GM13977 (cell line): ENCODE measurements around the gene SHB.

Experiments
- DNase-seq: peaks from one replicate; pipeline ENCODE4 v3.0.0; 2012; ENCODE audit warnings: low spot score
- in situ Hi-C: fragments of 300-500 bp; cut with MboI; formaldehyde crosslinking; loops from one replicate; pipeline ENCODE4 v1.12.0; 2022; ENCODE audit warnings: low sequenced_read_pairs, low pct_unique_long_range_greater_than_20kb, mixed read lengths, inconsistent platforms; ENCODE audit not compliant: unreplicated experiment
- TF ChIP-seq, protein P1 (sequence below): IDR thresholded peaks from 2 replicates; pipeline ENCODE4 v1.5.1; 2012; ENCODE audit warnings: mild to moderate bottlenecking, control low read depth; ENCODE audit not compliant: insufficient read depth; ENCODE audit errors: extremely low read depth, missing control alignments

SHB gene

DNA sequence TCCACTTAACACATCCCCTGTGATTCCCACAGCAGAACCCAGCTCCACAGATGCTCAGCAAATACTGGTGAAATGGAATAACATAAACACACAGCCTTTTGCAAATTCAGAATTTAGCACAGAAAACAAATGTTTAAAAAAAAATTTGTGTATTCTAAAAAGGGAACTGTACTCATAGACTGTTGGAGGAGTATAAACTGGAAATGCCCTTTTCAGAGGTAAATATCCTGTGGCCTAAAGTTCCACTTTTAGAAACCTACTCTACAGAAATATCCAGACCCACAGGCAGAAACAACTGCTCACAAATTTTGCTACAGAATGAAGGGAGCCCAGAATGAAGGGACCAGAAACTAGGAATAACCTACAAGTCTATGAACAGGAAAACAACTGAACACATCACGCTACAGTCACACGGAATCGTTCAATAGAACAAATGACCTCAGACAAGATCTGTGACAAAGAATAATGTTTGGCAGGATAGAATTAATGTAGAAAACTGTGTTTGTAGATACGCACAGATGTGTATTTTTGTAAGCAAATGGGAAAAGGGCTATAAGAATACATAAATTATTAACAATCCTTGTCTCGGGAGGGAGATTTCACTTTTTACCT is 78.5 kb downstream of the SHB start:
- in situ Hi-C loops, result no loop called here
- DNase-seq, result no peak

DNA sequence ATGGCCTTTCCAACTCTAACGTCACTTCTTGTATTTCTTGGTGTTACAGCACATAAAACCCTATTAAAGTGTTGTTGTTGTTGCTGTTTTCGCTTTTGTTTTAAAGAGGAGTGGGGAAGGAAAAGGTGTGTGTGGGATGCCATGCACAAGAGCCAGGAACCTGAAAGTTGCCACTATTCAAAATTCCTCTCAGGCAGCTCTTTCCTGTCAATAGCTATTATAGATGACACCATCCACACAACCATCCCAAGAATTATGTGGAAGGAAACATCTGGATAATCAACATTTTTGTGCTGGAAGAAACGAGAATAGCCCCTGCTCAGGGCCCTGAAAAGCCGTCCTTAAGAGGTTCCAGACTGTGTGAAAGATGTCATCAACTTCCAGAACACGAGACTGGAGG is 79.3 kb downstream of the SHB start:
- in situ Hi-C loops, result no loop called here
- TF ChIP-seq, protein P1, sequence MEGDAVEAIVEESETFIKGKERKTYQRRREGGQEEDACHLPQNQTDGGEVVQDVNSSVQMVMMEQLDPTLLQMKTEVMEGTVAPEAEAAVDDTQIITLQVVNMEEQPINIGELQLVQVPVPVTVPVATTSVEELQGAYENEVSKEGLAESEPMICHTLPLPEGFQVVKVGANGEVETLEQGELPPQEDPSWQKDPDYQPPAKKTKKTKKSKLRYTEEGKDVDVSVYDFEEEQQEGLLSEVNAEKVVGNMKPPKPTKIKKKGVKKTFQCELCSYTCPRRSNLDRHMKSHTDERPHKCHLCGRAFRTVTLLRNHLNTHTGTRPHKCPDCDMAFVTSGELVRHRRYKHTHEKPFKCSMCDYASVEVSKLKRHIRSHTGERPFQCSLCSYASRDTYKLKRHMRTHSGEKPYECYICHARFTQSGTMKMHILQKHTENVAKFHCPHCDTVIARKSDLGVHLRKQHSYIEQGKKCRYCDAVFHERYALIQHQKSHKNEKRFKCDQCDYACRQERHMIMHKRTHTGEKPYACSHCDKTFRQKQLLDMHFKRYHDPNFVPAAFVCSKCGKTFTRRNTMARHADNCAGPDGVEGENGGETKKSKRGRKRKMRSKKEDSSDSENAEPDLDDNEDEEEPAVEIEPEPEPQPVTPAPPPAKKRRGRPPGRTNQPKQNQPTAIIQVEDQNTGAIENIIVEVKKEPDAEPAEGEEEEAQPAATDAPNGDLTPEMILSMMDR, result no peak
- DNase-seq, result no peak

More for the DNA sequence above, 78.5 kb downstream of the SHB start:
- TF ChIP-seq, protein P1, result no peak

DNA sequence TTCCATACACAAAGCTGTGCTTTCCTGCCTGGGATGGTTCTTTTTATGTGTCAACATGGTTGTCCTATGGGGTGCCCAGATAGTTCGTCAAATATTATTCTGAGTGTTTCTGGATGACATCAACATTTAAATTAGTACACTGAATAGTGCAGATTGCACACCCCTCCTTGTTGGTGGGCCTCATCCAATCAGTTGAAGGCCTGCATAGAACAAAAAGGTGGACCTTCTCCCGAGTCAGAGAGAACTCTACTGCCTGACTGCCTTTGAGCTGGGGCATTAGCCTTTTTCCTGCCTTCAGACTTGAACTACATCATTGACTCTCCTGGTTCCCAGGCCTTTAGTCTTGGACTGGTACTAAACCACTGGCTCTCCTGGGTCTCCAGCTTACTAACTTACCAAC is 80.4 kb downstream of the SHB start:
- in situ Hi-C loops, result no loop called here
- DNase-seq, result no peak

DNA sequence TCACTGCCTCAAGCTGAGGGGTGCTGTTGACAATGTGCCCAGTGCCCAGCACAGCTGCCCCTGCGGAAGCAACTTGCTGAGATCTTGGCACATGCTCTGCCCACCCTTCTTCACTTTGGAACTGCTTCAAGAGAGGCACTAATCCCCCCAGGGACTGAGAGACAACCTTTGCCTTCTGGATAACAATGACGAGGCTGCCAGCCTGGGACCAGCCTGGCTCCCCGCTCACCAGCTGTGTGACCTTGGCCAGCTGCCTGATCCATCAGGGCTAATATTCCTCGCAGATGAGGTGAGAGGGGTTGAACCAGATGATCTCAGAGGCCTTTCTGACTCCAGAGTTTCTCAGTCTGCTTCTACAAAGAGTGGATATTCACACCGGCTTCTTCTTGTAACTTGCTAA is 81.0 kb downstream of the SHB start:
- DNase-seq, result no peak
- in situ Hi-C loops, result no loop called here
- TF ChIP-seq, protein P1, result no peak

More for the DNA sequence above, 80.4 kb downstream of the SHB start:
- TF ChIP-seq, protein P1, result no peak

DNA sequence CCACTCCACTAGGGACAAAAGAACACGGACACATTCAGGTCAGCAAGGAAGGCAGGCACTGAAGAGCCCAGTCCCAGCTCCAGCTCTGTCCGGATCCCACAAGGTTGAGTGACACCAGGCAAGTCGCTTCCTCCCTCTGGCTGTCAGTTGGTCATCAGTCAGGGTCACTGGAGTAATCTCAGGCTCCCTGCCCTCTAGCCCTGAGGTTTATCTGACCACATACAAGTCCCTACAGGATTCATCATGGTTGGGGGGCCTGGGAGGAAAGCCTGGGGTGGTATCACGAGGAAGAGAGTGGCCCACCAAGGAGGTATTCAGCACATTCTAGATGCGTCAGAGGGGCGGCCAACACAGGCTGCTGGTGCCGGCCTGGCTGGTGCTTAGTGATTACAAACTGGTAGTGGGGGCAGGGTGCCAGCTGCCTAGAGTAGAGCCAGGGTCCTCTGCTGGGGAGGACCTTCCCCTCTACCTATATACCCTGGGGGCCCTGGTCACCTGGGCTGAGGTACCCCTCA is 81.5 kb downstream of the SHB start:
- TF ChIP-seq, protein P1, result no peak
- in situ Hi-C loops, result no loop called here
- no peak for DNase-seq

DNA sequence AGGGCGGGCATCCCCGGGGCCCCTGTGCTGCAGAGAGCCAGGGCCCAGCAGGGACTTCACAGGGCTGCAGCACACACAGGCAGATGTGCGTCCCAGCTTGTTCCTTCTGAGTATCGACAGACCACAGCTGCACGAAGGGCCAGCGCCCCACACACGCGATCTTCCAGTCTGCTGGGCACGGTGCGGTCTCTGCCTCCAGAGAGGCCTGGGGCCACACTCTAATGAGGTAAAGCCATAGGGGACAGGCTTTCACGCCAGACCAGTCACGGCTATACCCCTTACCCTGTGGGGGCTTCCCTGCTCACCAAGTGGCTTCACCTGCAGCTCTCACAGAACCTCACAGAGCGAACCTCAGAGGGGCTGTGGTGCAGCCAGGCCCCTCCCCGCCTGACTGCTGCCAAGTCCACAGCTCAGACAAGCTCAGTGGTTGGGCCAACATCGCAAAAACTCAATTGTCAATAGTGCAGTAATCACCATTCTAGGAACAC is 82.2 kb downstream of the SHB start:
- TF ChIP-seq, protein P1, result no peak
- DNase-seq, result no peak
- in situ Hi-C loops, result no loop called here

DNA sequence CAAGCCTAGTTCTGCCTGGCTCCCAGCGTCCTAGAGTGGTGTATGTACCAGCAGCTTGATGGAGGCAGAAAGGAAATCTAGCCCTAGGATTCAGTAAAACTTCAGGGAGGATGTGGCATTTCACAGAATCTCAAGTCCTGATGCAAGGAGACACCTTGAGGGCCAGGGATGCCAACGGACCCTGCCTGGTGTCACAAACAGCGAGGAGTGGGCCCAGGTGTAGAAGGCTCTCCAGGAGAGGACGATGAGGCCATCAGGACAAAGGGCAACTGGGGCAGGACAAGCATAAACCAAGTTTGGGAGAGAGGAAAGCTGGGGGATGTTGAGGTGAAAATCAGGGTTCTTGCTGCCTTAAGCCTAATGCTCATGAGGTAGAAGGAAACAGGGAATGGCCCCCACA is 83.0 kb downstream of the SHB start:
- TF ChIP-seq, protein P1, result no peak
- in situ Hi-C loops, result no loop called here
- DNase-seq, result no peak
